Small intestine (tissue), 7 donors: ENCODE results near the gene RASGEF1B. TPM values are rescaled to one million over a fixed set of nuclear protein-coding genes. Genes with fewer than 3 reads are reported as not detected.

Experiments used
- DNase-seq, 2 donors: peaks; one replicate each; pipeline versions ENCODE4 v3.0.0 to v3.0.0-alpha.2; 2013
- FAIRE-seq: peaks from 2 replicates; lab custom pipeline; 2012; peaks lifted over from hg19 to GRCh38; lab: Jason Lieb, UNC
- H3K27ac ChIP-seq, 3 donors: one replicate each; pipeline ENCODE4 v1.5.1; 2013; ENCODE audit warnings: low read length in 2 of 3, mild to moderate bottlenecking in 2 of 3, control low read depth in 1 of 3, inconsistent platforms in 1 of 3, low read depth in 1 of 3, moderate library complexity in 1 of 3
- H3K27me3 ChIP-seq, 3 donors: one replicate each; pipeline ENCODE4 v1.6.1; 2013; ENCODE audit warnings: low read length in 3 of 3, inconsistent platforms in 1 of 3; ENCODE audit not compliant: control insufficient read depth in 3 of 3, insufficient read depth in 3 of 3
- H3K36me3 ChIP-seq, 3 donors: one replicate each; pipeline ENCODE4 v1.6.1; 2013; ENCODE audit warnings: low read length in 3 of 3, inconsistent platforms in 1 of 3, low read depth in 1 of 3, mild to moderate bottlenecking in 1 of 3, moderate library complexity in 1 of 3; ENCODE audit not compliant: control insufficient read depth in 3 of 3, insufficient read depth in 2 of 3
- H3K4me1 ChIP-seq, 3 donors: one replicate each; pipeline ENCODE4 v1.6.1; 2013; ENCODE audit warnings: low read length in 2 of 3, inconsistent platforms in 1 of 3, low read depth in 1 of 3, mild to moderate bottlenecking in 1 of 3, moderate library complexity in 1 of 3; ENCODE audit not compliant: control insufficient read depth in 3 of 3, insufficient read depth in 2 of 3
- H3K4me3 ChIP-seq, 3 donors: one replicate each; pipeline ENCODE4 v1.5.1; 2013; ENCODE audit warnings: low read length in 3 of 3, control low read depth in 1 of 3, inconsistent platforms in 1 of 3, low read depth in 1 of 3, mild to moderate bottlenecking in 1 of 3, moderate library complexity in 1 of 3
- H3K9me3 ChIP-seq, 2 donors: one replicate each; pipeline ENCODE4 v1.6.1; 2013; ENCODE audit warnings: low read depth in 1 of 2, low read length in 1 of 2; ENCODE audit not compliant: control insufficient read depth in 2 of 2, insufficient read depth in 1 of 2
- WGBS, 3 donors: extraction: QIAGEN DNeasy Blood & Tissue Kit; methylation state at CpG; one replicate each; pipeline ENCODE4 v1.1.7; 2013; 5-methylcytosine and 5-hydroxymethylcytosine counted together
- polyA plus RNA-seq, 4 donors: library from polyadenylated mRNA; stranded (reverse) in 3 of 4; unstranded in 1 of 4; fragments of 200-250 nt in 3 of 4; fragments of 120-200 nt in 1 of 4; gene quantifications; one replicate each; pipeline versions ENCODE4 v1.2.1 to v1.2.3, GENCODE V29; 2013
- donor health status: healthy with polysubstance abuse.
- donor health status: control.
- donor health status: control.
- donor health status: Bipolar disorder and iron deficiency.
- donor health status: healthy.

Gene RASGEF1B
- polyA plus RNA-seq, 4 donors, result 7.6 to 41.7 (median 16.3) TPM

DNA sequence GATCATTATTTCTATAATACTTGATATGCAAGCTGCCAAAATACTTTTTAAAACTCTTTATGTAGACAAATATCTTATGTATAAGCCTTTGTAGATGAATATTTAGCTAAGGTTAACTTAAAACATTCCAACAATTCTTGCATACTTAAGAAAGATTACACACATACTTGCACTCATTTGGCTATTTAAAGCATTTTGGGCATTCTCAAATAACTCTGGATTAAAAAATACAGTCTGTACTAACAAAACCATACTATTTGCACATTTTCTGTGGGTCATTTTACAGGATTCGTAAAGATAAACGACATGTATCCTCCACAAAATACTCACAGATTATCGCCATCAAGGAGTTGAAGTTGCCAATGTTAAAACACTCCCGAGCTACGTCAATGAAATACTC, 26.5 kb downstream of the RASGEF1B start:
- Histone ChIP-seq H3K27ac (no peak overlapping the region), H3K4me3 (no peak overlapping the region), H3K9me3 (no peaks in the 10 kb centered on the region), H3K27me3 (no peaks in the 10 kb centered on the region), H3K4me1 (peaks cover 7 to 26% (median 8%) of the 10 kb centered on the region in 3 donors), H3K36me3 (peaks cover 8 to 16% (median 16%) of the 10 kb centered on the region in 3 donors)
- FAIRE-seq, result no peak
- DNase-seq, result no peak
- 86 to 96% (median 95%) methylated on average over 5 of the region's 5 CpGs for WGBS, 3 donors

- Histone ChIP-seq H3K27ac (no peak overlapping the region), H3K36me3 (peaks cover 7 to 25% (median 18%) of the 10 kb centered on the region in 3 donors)
- no peak for FAIRE-seq
Measured at GRCh38 chr4:81442484-81443085, 29.1 kb downstream of the RASGEF1B start.

DNA sequence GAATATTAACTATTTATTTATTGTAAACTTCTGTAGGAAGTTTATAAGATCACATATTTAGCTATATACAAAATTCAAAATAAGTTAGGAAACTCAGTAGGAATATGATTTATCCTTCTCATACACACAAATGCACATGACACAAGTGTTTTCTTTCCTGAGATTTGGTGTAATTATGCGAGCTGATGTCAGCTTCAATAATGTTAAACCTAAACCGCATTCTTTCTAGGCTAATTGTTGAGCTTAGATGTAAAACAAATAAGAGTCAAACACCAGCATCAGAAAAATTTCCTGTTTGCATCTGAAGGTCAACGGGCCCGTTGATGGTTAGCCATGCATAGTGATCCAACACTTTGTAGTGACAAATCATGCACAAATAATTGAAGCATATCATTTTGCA, 30.8 kb downstream of the RASGEF1B start:
- no peaks in the 10 kb centered on the region for H3K27me3 ChIP-seq
- peaks cover 7 to 20% (median 16%) of the 10 kb centered on the region in 3 donors for H3K36me3 ChIP-seq
- H3K4me3 ChIP-seq, result no peak overlapping the region
- peaks cover 0 to 2% (median 0%) of the 10 kb centered on the region in 3 donors for H3K4me1 ChIP-seq
- DNase-seq (no peak), FAIRE-seq (no peak)
- no peak overlapping the region for H3K27ac ChIP-seq
- H3K9me3 ChIP-seq, result no peaks in the 10 kb centered on the region
- WGBS, 3 donors, result 73 to 84% (median 84%) methylated on average over 4 of the region's 4 CpGs

More at GRCh38 chr4:81442484-81443085, 29.1 kb downstream of the RASGEF1B start:
- Histone ChIP-seq H3K9me3 (no peaks in the 10 kb centered on the region), H3K27me3 (no peaks in the 10 kb centered on the region), H3K4me1 (peaks cover 4 to 16% (median 7%) of the 10 kb centered on the region in 3 donors), H3K4me3 (no peak overlapping the region)
- DNase-seq, result no peak
- 42 to 74% (median 70%) methylated on average over 4 of the region's 4 CpGs for WGBS, 3 donors

GRCh38 chr4:81436941-81437574, 34.6 kb downstream of the RASGEF1B start:
- H3K27ac ChIP-seq, result peak overlapping the region in 1 of 3 donors; percentile 19
- DNase-seq (peak; percentile 67 to 88), FAIRE-seq (peak; percentile 30)
- H3K4me1 ChIP-seq, result no peaks in the 10 kb centered on the region
- H3K9me3 ChIP-seq, result no peaks in the 10 kb centered on the region
- H3K4me3 ChIP-seq, result no peak overlapping the region
- peaks cover 13 to 24% (median 21%) of the 10 kb centered on the region in 3 donors for H3K36me3 ChIP-seq
- no peaks in the 10 kb centered on the region for H3K27me3 ChIP-seq
- 12 to 68% (median 43%) methylated on average over 2 of the region's 2 CpGs for WGBS, 3 donors

- H3K27ac ChIP-seq, result peak overlapping the region in 1 of 3 donors; percentile 8
- no peaks in the 10 kb centered on the region for H3K27me3 ChIP-seq
- no peak for DNase-seq
- H3K4me3 ChIP-seq, result no peak overlapping the region
- peaks cover 10 to 20% (median 20%) of the 10 kb centered on the region in 3 donors for H3K36me3 ChIP-seq
- no peaks in the 10 kb centered on the region for H3K4me1 ChIP-seq
- no peak for FAIRE-seq
- no peaks in the 10 kb centered on the region for H3K9me3 ChIP-seq
Measured at GRCh38 chr4:81436096-81436495, 35.6 kb downstream of the RASGEF1B start.

DNA sequence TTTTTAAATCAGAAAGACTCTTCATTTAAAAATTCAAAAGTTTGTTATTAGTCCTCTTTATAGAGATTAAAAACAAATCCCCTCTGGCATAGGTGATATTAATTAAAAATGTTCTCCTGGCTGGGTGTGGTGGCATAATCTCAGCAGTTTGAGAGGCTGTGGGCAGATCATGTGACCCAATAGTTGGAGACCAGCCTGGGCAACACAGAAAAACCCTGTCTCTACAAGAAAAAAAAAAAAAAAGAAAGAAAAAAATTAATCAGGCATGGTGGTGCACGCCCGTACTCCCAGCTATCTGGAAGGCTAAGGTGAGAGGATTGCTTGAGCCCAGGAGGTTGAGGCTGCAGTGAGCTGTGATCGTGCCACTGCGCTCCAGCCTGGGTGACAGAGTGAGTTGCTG, 38.9 kb downstream of the RASGEF1B start:
- no peak overlapping the region for H3K27ac ChIP-seq
- H3K36me3 ChIP-seq, result peaks cover 12 to 34% (median 18%) of the 10 kb centered on the region in 3 donors
- H3K4me3 ChIP-seq, result no peak overlapping the region
- H3K4me1 ChIP-seq, result no peaks in the 10 kb centered on the region
- no peak for FAIRE-seq
- DNase-seq, result no peak
- H3K27me3 ChIP-seq, result no peaks in the 10 kb centered on the region
- 83 to 97% (median 88%) methylated on average over 4 of the region's 4 CpGs for WGBS, 3 donors
- H3K9me3 ChIP-seq, result no peaks in the 10 kb centered on the region

DNA sequence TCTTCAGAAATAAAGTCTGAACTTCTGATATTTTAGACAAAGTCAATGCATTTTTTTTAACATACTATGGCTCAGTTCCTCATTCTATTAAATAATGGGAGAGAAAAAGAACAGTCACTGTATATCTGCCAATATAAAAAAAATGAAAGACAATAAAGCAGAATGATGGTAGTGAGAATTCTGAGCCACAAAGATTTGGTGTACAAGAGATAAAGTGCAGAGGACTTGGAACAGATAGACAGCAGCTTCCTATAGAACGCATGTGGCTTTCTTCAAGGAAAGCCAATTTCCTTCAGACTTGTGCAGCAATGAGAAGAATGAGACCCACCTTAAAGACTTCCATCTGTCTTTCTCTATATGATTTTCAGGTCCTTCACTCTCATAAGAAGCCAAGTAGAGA, 39.7 kb downstream of the RASGEF1B start:
- no peak overlapping the region for H3K27ac ChIP-seq
- H3K9me3 ChIP-seq, result no peaks in the 10 kb centered on the region
- no peak for DNase-seq
- H3K36me3 ChIP-seq, result peaks cover 15 to 39% (median 21%) of the 10 kb centered on the region in 3 donors
- no peaks in the 10 kb centered on the region for H3K4me1 ChIP-seq
- WGBS, 3 donors, result 78 to 84% (median 80%) methylated on average over 1 of the region's 1 CpG
- H3K27me3 ChIP-seq, result no peaks in the 10 kb centered on the region
- no peak overlapping the region for H3K4me3 ChIP-seq
- FAIRE-seq, result no peak

- DNase-seq, result no peak
- WGBS, 3 donors, result 96 to 99% (median 97%) methylated on average over 25 of the region's 25 CpGs
Measured at GRCh38 chr4:81429607-81430006, 42.1 kb downstream of the RASGEF1B start.

More at GRCh38 chr4:81429607-81430006, 42.1 kb downstream of the RASGEF1B start:
- Histone ChIP-seq H3K4me3 (no peak overlapping the region), H3K27ac (no peak overlapping the region), H3K36me3 (peaks cover 16 to 41% (median 31%) of the 10 kb centered on the region in 3 donors), H3K27me3 (no peaks in the 10 kb centered on the region), H3K9me3 (no peaks in the 10 kb centered on the region), H3K4me1 (no peaks in the 10 kb centered on the region)
- FAIRE-seq, result no peak
